ENCODE results near the gene TAF13. TPM values are rescaled to one million over a fixed set of nuclear protein-coding genes. Genes with fewer than 3 reads are reported as not detected.

TAF13 gene, protein sequence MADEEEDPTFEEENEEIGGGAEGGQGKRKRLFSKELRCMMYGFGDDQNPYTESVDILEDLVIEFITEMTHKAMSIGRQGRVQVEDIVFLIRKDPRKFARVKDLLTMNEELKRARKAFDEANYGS
- 56.9 TPM for total RNA-seq
- long read RNA-seq, partial matches to known transcripts, result 2 of 3 reads
- long read RNA-seq, other reads (novel, unspliced or antisense), result 1 of 3 reads

DNA sequence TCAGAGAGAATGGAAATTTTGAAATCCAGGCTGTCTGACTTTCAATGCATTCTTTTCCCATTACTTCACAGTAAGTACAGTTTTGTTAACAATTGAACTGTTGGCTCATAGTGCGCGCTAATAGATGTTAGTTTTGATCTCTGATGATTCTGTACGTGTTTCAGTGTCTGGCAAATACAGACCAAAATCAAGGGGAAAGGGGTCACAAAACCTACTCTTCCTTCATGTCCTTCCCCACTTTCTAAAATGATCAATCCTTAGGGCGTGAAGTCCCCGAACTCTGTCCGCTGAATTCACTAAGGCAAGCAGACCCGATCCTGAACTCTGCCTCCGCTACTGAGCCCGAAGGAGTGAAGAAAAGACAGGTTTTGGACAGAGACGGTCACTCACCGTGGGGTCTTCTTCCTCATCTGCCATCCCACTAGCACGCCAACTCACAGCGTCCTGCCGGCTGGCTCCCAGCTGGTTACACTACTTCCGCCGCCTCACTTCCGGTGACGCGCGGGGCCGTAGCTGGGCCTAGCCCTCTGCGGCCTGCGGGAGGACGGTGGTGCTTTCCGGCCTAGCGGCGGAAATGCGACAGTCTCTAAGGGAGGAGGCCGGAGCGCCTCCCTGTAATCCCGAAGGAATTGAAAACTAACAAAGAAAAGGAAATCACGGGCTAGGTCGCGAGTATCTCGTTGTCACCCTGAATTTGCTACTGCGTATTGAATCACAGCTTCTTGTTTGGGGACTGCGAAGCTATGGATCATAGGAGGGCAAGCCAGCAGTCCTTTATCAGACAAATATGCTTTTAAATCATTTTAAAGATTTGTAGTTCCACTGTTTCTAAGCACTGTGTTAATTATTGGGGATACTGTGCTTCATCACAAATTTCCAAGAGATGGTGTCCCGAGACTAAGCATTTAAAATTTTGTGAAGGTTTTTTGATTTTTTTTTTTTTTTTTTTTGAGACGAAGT lies at the start of gene TAF13:
TSS of gene TAF13 (minus strand) at position 473 of the 960 bp plus-strand sequence. CDS start at position 417, 56 bp downstream.
- intact Hi-C loops (cut with DNase I), result no loop called here
- DNase-seq (peak; percentile 97), ATAC-seq (ENCODE audit: poor library complexity) (peak; percentile 100)

DNA sequence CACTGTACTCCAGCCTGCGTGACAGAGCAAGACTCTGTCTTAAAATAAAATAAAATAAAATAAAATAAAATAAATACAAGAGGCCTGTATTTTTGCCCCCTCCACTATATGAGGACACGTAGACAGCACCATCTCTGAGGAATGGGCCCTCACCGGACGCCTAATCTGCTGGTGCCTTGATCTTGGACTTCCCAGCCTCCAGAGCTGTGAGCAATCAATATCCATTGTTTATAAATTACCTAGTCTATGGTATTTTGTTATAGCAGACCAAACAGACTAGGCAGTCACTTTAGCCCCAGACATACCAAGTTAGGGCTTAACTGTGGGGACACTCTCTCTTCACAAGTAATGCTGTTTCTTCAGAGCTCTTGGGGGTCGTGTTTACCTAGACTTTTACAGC lies 44.6 kb upstream of the TAF13 start:
- DNase-seq (no peak), ATAC-seq (ENCODE audit: poor library complexity) (no peak)
- intact Hi-C loops (cut with DNase I), result no loop called here

- no peak for DNase-seq
- ATAC-seq (ENCODE audit: poor library complexity), result no peak
- intact Hi-C loops (cut with DNase I), result loop anchor here (10.0 kb wide), 1 partner anchor 153 kb away; the partner anchor contains the start of gene CLCC1
These were observed 42.3 kb upstream of the TAF13 start for GRCh38 chr1:109118089-109118488.

DNA sequence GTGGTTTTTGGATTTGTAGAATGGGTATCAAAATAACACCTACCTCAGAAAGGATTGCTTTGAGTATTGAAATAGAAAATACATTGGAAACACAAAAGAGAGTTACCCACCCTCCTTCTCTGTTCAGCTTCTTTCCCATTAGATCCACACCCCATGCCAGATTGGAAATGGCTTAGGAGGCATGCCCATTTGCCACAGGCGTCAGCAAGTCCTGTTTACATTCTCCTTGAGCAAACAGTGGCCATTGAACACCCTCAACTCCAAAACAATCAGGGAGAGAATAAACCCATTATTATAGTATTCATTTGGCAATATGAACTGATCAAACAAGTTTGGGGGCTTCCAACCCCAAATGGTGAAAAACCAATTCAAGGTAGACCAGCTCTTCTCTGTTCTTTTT lies 40.5 kb upstream of the TAF13 start:
- intact Hi-C loops (cut with DNase I), result loop anchor here (10.0 kb wide), 1 partner anchor 151 kb away; the partner anchor contains the start of gene CLCC1
- DNase-seq (no peak), ATAC-seq (ENCODE audit: poor library complexity) (no peak)

GRCh38 chr1:109115685-109116084 lies 39.9 kb upstream of the TAF13 start:
- no peak for DNase-seq
- no peak for ATAC-seq (ENCODE audit: poor library complexity)
- intact Hi-C loops (cut with DNase I), result loop anchor here (10.0 kb wide), 1 partner anchor 151 kb away; the partner anchor contains the start of gene CLCC1

DNA sequence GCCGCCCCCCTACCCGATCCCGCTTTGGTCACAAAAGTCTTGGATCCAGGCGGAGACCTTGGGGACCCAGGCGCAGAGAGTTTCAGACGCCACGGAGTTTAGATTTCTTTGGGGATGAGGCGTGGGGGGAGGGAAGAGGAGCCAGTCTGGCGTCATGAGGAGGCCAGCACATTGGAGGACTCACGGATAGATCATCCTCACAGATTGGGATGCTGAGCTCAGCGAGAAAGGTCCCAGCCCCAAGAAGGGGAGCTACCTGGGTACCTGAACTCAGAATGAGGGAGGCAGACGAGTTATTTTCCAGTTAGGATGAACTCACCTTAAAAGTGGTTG lies 38.5 kb upstream of the TAF13 start:
- DNase-seq (no peak), ATAC-seq (ENCODE audit: poor library complexity) (no peak)
- intact Hi-C loops (cut with DNase I), result loop anchor here (10.0 kb wide), 1 partner anchor 150 kb away; the partner anchor contains the start of gene CLCC1

GRCh38 chr1:109113590-109114341 lies 38.0 kb upstream of the TAF13 start, which contains the start of gene ELAPOR1:
Gene ELAPOR1, plus strand, starts transcription at chr1:109114115. Its CDS starts 69 bp downstream, at chr1:109114184.
- intact Hi-C loops (cut with DNase I), result loop anchor here (10.0 kb wide), 1 partner anchor 149 kb away; the partner anchor contains the start of gene CLCC1
- ATAC-seq (ENCODE audit: poor library complexity) (peak; percentile 14), DNase-seq (peak; percentile 70)

- DNase-seq (peak; percentile 97), ATAC-seq (ENCODE audit: poor library complexity) (peak; percentile 99)
- intact Hi-C loops (cut with DNase I), result loop anchor here (10.0 kb wide), 1 partner anchor 148 kb away; the partner anchor contains the start of gene CLCC1
These were observed 37.0 kb upstream of the TAF13 start for GRCh38 chr1:109112652-109113285.

GRCh38 chr1:109112056-109112651 lies 36.4 kb upstream of the TAF13 start:
- intact Hi-C loops (cut with DNase I), result loop anchor here (10.0 kb wide), 1 partner anchor 147 kb away; the partner anchor contains the start of gene CLCC1
- ATAC-seq (ENCODE audit: poor library complexity) (peak; percentile 78), DNase-seq (no peak)

GRCh38 chr1:109111386-109112055 lies 35.7 kb upstream of the TAF13 start:
- ATAC-seq (ENCODE audit: poor library complexity), result no peak
- no peak for DNase-seq
- intact Hi-C loops (cut with DNase I), result loop anchor here (10.0 kb wide), 1 partner anchor 147 kb away; the partner anchor contains the start of gene CLCC1

DNA sequence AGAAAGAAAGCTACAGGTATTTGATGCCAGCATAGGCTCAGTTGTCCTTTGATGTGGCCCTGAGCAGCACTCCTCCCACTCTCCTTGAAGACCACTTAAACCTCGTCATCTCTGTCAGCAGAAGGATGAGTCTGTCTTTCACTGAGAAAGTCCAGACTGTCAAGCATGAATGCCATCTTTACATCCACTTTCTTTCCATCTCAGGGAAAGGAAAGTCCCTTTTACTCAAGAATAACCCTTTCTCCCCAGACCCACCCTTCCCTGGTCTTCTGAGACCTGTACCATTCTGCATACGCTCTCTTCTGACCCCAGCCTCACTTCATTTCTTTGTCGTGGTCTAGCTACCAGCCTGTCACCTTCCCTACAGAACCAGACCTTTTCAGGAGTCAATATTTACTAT lies 34.1 kb upstream of the TAF13 start:
- no peak for DNase-seq
- no peak for ATAC-seq (ENCODE audit: poor library complexity)
- intact Hi-C loops (cut with DNase I), result loop anchor here (10.0 kb wide), 1 partner anchor 145 kb away; the partner anchor contains the start of gene CLCC1

GRCh38 chr1:109107785-109108184 lies 32.0 kb upstream of the TAF13 start:
- DNase-seq, result no peak
- no peak for ATAC-seq (ENCODE audit: poor library complexity)

GRCh38 chr1:109105881-109106280 lies 30.1 kb upstream of the TAF13 start:
- intact Hi-C loops (cut with DNase I), result no loop called here

More at GRCh38 chr1:109107785-109108184, 32.0 kb upstream of the TAF13 start:
- intact Hi-C loops (cut with DNase I), result no loop called here

GRCh38 chr1:109104364-109105151 lies 28.8 kb upstream of the TAF13 start:
- intact Hi-C loops (cut with DNase I), result no loop called here
- DNase-seq, result no peak
- no peak for ATAC-seq (ENCODE audit: poor library complexity)

More at GRCh38 chr1:109105881-109106280, 30.1 kb upstream of the TAF13 start:
- ATAC-seq (ENCODE audit: poor library complexity) (no peak), DNase-seq (no peak)

GRCh38 chr1:109099938-109100773 lies 24.4 kb upstream of the TAF13 start:
- intact Hi-C loops (cut with DNase I), result no loop called here
- peak; percentile 98 for DNase-seq
- ATAC-seq (ENCODE audit: poor library complexity), result peak; percentile 99
